Neutrophil (primary cell): ENCODE data around the gene MOB1B.
"Not testable (repeated sequence)": the region's sequence is repeated elsewhere in the genome, so short reads cannot be mapped to it uniquely, and the experiment has no call there.

ENCODE experiments used
- H3K27ac ChIP-seq: fragments of 200-600 bp; sonication (generic); 2 replicates; pipeline ENCODE4 v1.5.1; 2016; ENCODE audit warnings: mild to moderate bottlenecking, moderate library complexity
- H3K27me3 ChIP-seq: fragments of 200-600 bp; sonication (generic); 2 replicates; pipeline ENCODE4 v1.6.0; 2016; ENCODE audit warnings: mild to moderate bottlenecking
- H3K36me3 ChIP-seq: fragments of 200-600 bp; sonication (generic); 2 replicates; pipeline ENCODE4 v1.5.1; 2017
- H3K4me1 ChIP-seq, 2 experiments: fragments of 200-600 bp in 1 of 2; sonication (generic) in 1 of 2; 1 replicate in 1 of 2; 2 replicates in 1 of 2; pipeline versions ENCODE4 v1.5.1 to v1.6.1; 2013 to 2016; ENCODE audit warnings: low read depth in 1 of 2, low read length in 1 of 2, mild to moderate bottlenecking in 1 of 2, moderate library complexity in 1 of 2; ENCODE audit not compliant: control insufficient read depth in 1 of 2, insufficient read depth in 1 of 2
- H3K4me3 ChIP-seq, 2 experiments: fragments of 200-600 bp in 1 of 2; sonication (generic) in 1 of 2; 1 replicate in 1 of 2; 2 replicates in 1 of 2; pipeline ENCODE4 v1.5.1; 2013 to 2016; ENCODE audit warnings: low read depth in 1 of 2, low read length in 1 of 2, mild to moderate bottlenecking in 1 of 2, moderate library complexity in 1 of 2
- H3K9me3 ChIP-seq: fragments of 200-600 bp; sonication (generic); 2 replicates; pipeline ENCODE4 v1.5.1; 2016
- CTCF ChIP-seq: fragments of 200-600 bp; sonication (generic); IDR thresholded peaks from 2 replicates; pipeline ENCODE4 v1.5.1; 2016; ENCODE audit warnings: antibody characterized with exemption

Gene MOB1B

GRCh38 chr4:71026086-71026485 lies 123.9 kb downstream of the MOB1B start:
- no peaks in the 10 kb centered on the region for H3K27me3 ChIP-seq
- H3K4me3 ChIP-seq: no peak overlapping the region
- no peak overlapping the region for H3K27ac ChIP-seq
- H3K4me1 ChIP-seq: no peaks in the 10 kb centered on the region
- H3K36me3 ChIP-seq: peaks cover 33% of the 10 kb centered on the region
- TF ChIP-seq CTCF: no peak
- no peaks in the 10 kb centered on the region for H3K9me3 ChIP-seq

- H3K27me3 ChIP-seq: no peaks in the 10 kb centered on the region
- H3K27ac ChIP-seq: no peak overlapping the region
- TF ChIP-seq CTCF: no peak
- no peaks in the 10 kb centered on the region for H3K4me1 ChIP-seq
- peaks cover 47% of the 10 kb centered on the region for H3K36me3 ChIP-seq
- no peak overlapping the region for H3K4me3 ChIP-seq
- H3K9me3 ChIP-seq: no peaks in the 10 kb centered on the region
Observed at GRCh38 chr4:71027611-71028010, 125.4 kb downstream of the MOB1B start.

- H3K9me3 ChIP-seq: no peaks in the 10 kb centered on the region
- H3K36me3 ChIP-seq: peaks cover 64% of the 10 kb centered on the region
- no peak for TF ChIP-seq CTCF
- H3K4me3 ChIP-seq: no peak overlapping the region
- H3K27ac ChIP-seq: no peak overlapping the region
- no peaks in the 10 kb centered on the region for H3K27me3 ChIP-seq
- no peaks in the 10 kb centered on the region for H3K4me1 ChIP-seq
Observed at GRCh38 chr4:71029504-71029903, 127.3 kb downstream of the MOB1B start.

GRCh38 chr4:71032106-71032505 lies 129.9 kb downstream of the MOB1B start:
- not testable (repeated sequence) for H3K9me3 ChIP-seq, H3K4me3 ChIP-seq, H3K27me3 ChIP-seq, H3K4me1 ChIP-seq, H3K27ac ChIP-seq
- H3K36me3 ChIP-seq: peaks cover 88% of the 10 kb centered on the region
